ENCODE data around the gene GSE1.

Gene GSE1

DNA sequence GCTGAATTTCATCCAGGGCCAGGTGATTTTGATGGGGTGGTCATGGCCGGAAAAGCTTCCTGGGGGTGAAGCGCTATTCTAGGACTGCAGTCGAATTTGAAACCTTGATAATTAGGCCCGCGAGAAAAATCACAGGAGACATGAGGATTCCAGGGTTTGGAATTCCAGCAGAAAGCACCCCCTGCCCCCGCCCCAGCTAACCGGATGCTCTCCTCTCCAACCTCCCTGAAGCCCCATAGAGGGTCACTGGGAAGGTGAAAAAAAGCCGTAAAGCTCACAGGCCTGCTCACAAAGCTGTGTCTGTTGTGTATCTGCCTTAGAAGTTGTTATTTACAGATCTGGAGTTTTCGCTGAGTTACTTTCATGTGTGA, 76.8 kb downstream of the GSE1 start:
- no peak for DNase-seq (ENCODE audit: low read depth)
- no peak overlapping the region for H3K4me3 ChIP-seq (ENCODE audit: low read length)
- no peak for TF ChIP-seq CTCF (conservative IDR thresholded peaks at IDR 0.05; ENCODE audit: low read depth, low read length)

DNA sequence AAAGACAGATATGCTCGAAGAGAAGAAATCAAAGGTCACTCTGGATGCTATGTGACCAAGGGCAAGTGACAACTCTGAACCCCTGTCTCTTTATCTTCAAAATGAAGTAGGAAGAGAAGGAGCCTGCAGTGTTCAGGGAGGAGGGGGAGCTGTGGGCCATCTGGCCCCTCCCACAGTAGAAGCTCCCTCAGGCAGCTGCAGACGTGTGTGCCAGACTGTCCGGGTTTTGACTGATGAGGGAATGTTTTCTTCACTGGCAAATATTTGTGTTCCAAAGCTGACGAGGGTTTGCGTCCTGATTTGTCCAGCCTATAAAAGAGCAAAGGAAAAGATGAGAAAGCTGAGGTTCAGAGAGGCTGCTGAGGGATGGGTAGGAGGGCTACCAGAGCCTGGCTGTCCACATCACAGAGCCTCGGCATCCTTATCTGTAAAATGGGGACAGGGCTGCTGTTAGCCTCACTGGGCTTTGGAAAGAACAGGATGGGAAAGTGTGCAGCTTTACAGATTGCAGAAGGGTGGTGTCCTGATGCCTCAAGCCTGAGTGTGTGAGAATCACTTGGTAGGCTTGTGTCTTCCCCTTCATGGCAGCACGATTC, 77.4 kb downstream of the GSE1 start:
- H3K4me3 ChIP-seq (ENCODE audit: low read length), result no peak overlapping the region
- no peak for TF ChIP-seq CTCF (conservative IDR thresholded peaks at IDR 0.05; ENCODE audit: low read depth, low read length)
- no peak for DNase-seq (ENCODE audit: low read depth)

DNA sequence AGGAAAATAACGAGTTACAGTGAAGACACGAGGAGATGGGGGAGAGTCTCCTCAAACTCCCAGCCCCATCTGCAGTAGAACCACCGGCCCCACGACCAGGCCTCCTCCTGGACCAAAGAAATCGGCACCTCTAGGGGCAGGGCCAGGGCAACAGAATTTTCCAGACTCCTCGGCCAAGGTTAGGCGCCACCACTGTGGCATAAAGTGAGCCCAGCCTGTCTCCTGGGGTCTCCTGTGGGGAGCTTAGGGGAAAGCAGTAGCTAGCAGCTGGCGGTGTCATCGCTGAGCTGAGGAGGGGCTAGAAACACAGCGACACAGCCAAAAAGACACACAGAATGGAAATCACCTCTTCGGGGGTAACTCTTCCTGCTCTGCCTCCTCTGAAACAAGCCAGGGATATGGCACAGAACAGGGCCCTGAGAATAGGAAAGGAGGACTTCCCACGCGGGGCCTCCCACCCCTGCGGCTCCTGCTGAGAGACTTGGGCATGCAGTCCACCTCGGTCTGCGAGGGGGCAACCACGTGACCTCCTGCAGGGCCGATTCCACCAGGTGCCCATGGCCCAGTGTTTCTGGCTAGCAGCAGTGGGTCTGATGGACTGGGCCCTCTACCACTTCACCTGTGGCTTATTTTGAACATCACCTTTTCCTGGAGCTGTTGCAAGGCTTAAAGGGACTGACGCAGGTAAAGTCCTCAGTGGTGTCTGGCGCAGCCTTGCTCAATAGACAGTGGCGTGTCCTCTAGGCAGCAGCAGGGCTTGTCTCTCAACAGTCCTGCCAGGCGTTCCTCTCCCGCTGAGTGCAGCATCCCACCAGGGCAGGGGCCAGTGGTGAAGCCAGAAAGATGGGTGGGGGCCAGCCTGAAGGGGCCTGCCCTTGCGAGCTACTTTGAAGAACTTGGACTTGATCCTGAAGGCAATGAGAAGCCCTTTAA, 82.3 kb downstream of the GSE1 start:
- H3K4me3 ChIP-seq (ENCODE audit: low read length), result no peak overlapping the region
- no peak for DNase-seq (ENCODE audit: low read depth)
- no peak for TF ChIP-seq CTCF (conservative IDR thresholded peaks at IDR 0.05; ENCODE audit: low read depth, low read length)

DNA sequence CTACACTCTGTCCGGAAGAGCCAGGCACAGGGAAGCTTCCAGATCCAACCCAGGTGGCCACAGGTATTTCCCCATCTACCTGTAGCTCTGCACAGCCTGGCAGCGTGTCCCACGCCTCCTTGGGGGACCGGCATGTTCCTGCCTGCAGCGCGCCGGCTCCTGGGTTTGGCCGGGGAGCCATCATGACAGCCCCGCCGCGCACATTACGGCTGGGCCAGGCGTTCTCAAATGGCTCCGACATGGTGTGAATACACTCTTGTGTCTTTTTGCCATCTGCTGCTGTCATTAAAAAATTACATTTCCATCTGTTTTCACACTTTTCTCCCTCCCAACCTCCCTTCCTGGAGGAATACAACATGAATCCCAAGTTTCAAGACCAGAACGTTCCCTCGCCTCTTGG, 83.7 kb downstream of the GSE1 start:
- no peak for DNase-seq (ENCODE audit: low read depth)
- no peak overlapping the region for H3K4me3 ChIP-seq (ENCODE audit: low read length)
- TF ChIP-seq CTCF (conservative IDR thresholded peaks at IDR 0.05; ENCODE audit: low read depth, low read length), result no peak

DNA sequence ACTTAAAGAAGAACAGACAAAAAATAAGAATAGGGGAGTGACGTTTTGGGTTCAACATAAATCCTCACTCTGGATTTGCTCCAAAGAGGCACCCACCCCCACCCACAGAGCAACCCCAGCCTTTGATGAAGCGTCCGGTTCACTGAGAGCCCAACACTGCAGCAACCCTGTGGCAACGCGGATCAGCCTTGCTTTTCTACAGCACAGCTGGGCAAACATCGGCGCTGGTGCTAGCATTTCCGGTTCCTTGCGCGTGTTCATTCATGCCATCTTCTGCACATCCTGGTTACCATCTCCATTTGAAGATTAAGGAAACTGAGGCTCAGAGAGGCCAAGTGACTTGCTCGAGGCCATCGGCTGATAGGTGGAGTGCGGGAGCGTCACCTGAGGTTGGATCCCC, 84.3 kb downstream of the GSE1 start:
- TF ChIP-seq CTCF (conservative IDR thresholded peaks at IDR 0.05; ENCODE audit: low read depth, low read length), result no peak
- no peak for DNase-seq (ENCODE audit: low read depth)

GRCh38 chr16:85698459-85698891, 85.4 kb downstream of the GSE1 start:
- no peak for DNase-seq (ENCODE audit: low read depth)
- H3K4me3 ChIP-seq (ENCODE audit: low read length), result no peak overlapping the region
- TF ChIP-seq CTCF (conservative IDR thresholded peaks at IDR 0.05; ENCODE audit: low read depth, low read length), result no peak

More for the DNA sequence above, 84.3 kb downstream of the GSE1 start:
- H3K4me3 ChIP-seq (ENCODE audit: low read length), result no peak overlapping the region
